Measurements from ENCODE around the gene ANKDD1B. TPM values are rescaled to one million over a fixed set of nuclear protein-coding genes. Genes with fewer than 3 reads are reported as not detected.
"Not testable (repeated sequence)": the region's sequence is repeated elsewhere in the genome, so short reads cannot be mapped to it uniquely, and the experiment has no call there.

ANKDD1B gene
- total and polyA plus RNA-seq, 2 donors (not counting 1 experiment from before 2014, with no cell fraction given), result 0.07 to 0.66 TPM

DNA sequence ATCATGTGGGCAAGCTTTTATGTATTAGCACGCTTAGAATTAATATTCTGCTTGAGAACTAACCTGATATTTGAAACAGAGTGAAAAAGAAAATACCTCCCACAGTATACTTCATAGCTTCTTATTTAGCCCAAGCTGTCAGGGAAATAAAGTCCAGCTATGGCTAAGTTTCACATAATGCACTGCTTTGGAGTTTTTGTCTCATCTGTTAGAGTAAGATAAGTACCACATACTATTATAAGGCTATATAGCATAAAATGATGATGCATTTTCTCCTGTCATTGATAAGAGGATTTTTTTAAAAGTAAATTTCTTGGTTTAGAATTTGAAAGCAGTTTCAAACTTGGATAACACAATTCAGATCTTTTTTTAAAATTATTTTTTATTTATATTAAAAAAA, 2.4 kb upstream of the ANKDD1B start:
- Histone ChIP-seq H2AFZ (ENCODE audit: low read length) (no peak overlapping the region), H3K9me3 (ENCODE audit: control insufficient read depth, insufficient read depth, low read depth, low read length) (no peaks in the 10 kb centered on the region), H3K9ac (ENCODE audit: insufficient read depth, low read length) (no peak overlapping the region), H3K4me1 (ENCODE audit: control insufficient read depth, extremely low read depth, insufficient read depth, low read length) (no peaks in the 10 kb centered on the region), H3K27ac (ENCODE audit: insufficient read depth, low read length) (no peak overlapping the region), H3K4me2 (ENCODE audit: extremely low read depth, insufficient read depth, low read length) (no peak overlapping the region), H3K79me2 (ENCODE audit: control insufficient read depth, insufficient read depth, low read length) (no peaks in the 10 kb centered on the region), H4K20me1 (ENCODE audit: control insufficient read depth, extremely low read depth, insufficient read depth, low read length) (no peaks in the 10 kb centered on the region), H3K27me3 (ENCODE audit: control insufficient read depth, insufficient read depth, low read length) (no peaks in the 10 kb centered on the region), H3K4me3 (replicated peaks in 1 of 4; ENCODE audit: control extremely low read depth in 1 of 4, insufficient read depth in 1 of 4, low read depth in 3 of 4, low read length in 4 of 4) (no peak overlapping the region), H3K36me3 (ENCODE audit: control insufficient read depth, insufficient read depth, low read length) (no peaks in the 10 kb centered on the region)
- no peak for DNase-seq (ENCODE audit: low read depth in 2 of 2)
- no peak for TF ChIP-seq CTCF (conservative IDR thresholded peaks at IDR 0.05 in 1 of 2, IDR thresholded peaks at IDR 0.05 in 1 of 2; ENCODE audit: low read depth in 1 of 2, low read length in 2 of 2)
- TF ChIP-seq EZH2 (IDR thresholded peaks at IDR 0.05; ENCODE audit: low read length, missing control alignments), result no peak

DNA sequence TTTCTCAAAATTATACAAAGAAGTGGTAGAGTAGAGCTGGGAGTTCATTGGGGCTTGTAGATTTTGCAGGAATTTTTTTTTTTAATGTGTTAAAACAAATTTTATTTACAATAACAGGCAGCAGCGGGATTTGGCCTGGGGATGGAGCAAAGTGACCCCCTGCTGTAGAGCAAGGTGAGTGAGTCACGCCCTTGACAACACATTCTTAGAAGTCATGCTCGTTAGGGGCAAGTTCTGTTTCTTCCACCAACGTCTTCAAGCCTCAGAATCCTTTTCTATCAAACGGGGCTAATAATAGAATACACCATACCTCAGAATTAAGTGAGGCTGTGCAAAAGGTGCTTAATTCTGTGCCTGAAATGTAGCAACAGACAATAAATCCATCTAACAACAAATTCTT, 1.1 kb upstream of the ANKDD1B start:
- H3K79me2 ChIP-seq (ENCODE audit: control insufficient read depth, insufficient read depth, low read length), result no peaks in the 10 kb centered on the region
- TF ChIP-seq EZH2 (IDR thresholded peaks at IDR 0.05; ENCODE audit: low read length, missing control alignments) (no peak), CTCF (conservative IDR thresholded peaks at IDR 0.05 in 1 of 2, IDR thresholded peaks at IDR 0.05 in 1 of 2; ENCODE audit: low read depth in 1 of 2, low read length in 2 of 2) (no peak)
- H3K9me3 ChIP-seq (ENCODE audit: control insufficient read depth, insufficient read depth, low read depth, low read length), result no peaks in the 10 kb centered on the region
- no peak for DNase-seq (ENCODE audit: low read depth in 2 of 2)
- H3K36me3 ChIP-seq (ENCODE audit: control insufficient read depth, insufficient read depth, low read length), result no peaks in the 10 kb centered on the region
- no peak overlapping the region for H3K9ac ChIP-seq (ENCODE audit: insufficient read depth, low read length)
- no peak overlapping the region for H3K4me3 ChIP-seq (replicated peaks in 1 of 4; ENCODE audit: control extremely low read depth in 1 of 4, insufficient read depth in 1 of 4, low read depth in 3 of 4, low read length in 4 of 4)
- H4K20me1 ChIP-seq (ENCODE audit: control insufficient read depth, extremely low read depth, insufficient read depth, low read length), result no peaks in the 10 kb centered on the region
- H3K4me2 ChIP-seq (ENCODE audit: extremely low read depth, insufficient read depth, low read length), result no peak overlapping the region
- no peaks in the 10 kb centered on the region for H3K27me3 ChIP-seq (ENCODE audit: control insufficient read depth, insufficient read depth, low read length)
- H3K4me1 ChIP-seq (ENCODE audit: control insufficient read depth, extremely low read depth, insufficient read depth, low read length), result no peaks in the 10 kb centered on the region
- no peak overlapping the region for H2AFZ ChIP-seq (ENCODE audit: low read length)
- no peak overlapping the region for H3K27ac ChIP-seq (ENCODE audit: insufficient read depth, low read length)

DNA sequence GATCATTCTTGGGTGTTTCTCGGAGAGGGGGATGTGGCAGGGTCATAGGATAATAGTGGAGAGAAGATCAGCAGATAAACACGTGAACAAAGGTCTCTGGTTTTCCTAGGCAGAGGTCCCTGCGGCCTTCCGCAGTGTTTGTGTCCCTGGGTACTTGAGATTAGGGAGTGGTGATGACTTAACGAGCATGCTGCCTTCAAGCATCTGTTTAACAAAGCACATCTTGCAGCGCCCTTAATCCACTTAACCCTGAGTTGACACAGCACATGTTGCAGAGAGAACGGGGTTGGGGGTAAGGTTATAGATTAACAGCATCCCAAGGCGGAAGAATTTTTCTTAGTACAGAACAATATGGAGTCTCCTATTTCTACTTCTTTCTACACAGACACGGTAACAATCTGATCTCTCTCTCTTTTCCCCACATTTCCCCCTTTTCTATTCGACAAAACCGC, 368 bp upstream of the ANKDD1B start:
- Histone ChIP-seq H3K4me3 (replicated peaks in 1 of 4; ENCODE audit: control extremely low read depth in 1 of 4, insufficient read depth in 1 of 4, low read depth in 3 of 4, low read length in 4 of 4) (peak overlapping the region in 3 of 4 experiments; percentile 39 to 71 (median 70)), H3K4me2 (ENCODE audit: extremely low read depth, insufficient read depth, low read length) (peak overlapping the region; percentile 91)
- H3K27me3 ChIP-seq (ENCODE audit: control insufficient read depth, insufficient read depth, low read length); H4K20me1 ChIP-seq (ENCODE audit: control insufficient read depth, extremely low read depth, insufficient read depth, low read length); H3K79me2 ChIP-seq (ENCODE audit: control insufficient read depth, insufficient read depth, low read length); H3K9ac ChIP-seq (ENCODE audit: insufficient read depth, low read length); H3K4me1 ChIP-seq (ENCODE audit: control insufficient read depth, extremely low read depth, insufficient read depth, low read length); H3K9me3 ChIP-seq (ENCODE audit: control insufficient read depth, insufficient read depth, low read depth, low read length); H3K36me3 ChIP-seq (ENCODE audit: control insufficient read depth, insufficient read depth, low read length); DNase-seq (ENCODE audit: low read depth in 2 of 2); H3K27ac ChIP-seq (ENCODE audit: insufficient read depth, low read length); H2AFZ ChIP-seq (ENCODE audit: low read length): not testable (repeated sequence)

Data from fibroblast of lung (primary cell).